Activated B cell treated with CpG ODN at 0.5 μM for 24 hours (primary cell): Measurements from ENCODE around the gene SETD4. TPM values are rescaled to one million over a fixed set of nuclear protein-coding genes. Genes with fewer than 3 reads are reported as not detected.

Experiments used
- ATAC-seq: fragments of 200-7000 bp; cut with Tn5 transposase; one replicate; pipeline ENCODE4 v1.10.0; 2021; ENCODE audit warnings: low read depth, mild to moderate bottlenecking, moderate library complexity
- CTCF ChIA-PET: fragments of 350-600 bp; sonication (Branson Sonifier 250); formaldehyde crosslinking; loops from one replicate; lab custom pipeline; 2021; ENCODE audit warnings: antibody characterized with exemption; lab: Charles Lee
- POLR2A ChIA-PET: fragments of 350-600 bp; sonication (Branson Sonifier 250); formaldehyde crosslinking; loops from one replicate; lab custom pipeline; 2021; ENCODE audit warnings: antibody characterized with exemption; lab: Charles Lee
- DNase-seq: peaks from one replicate; pipeline ENCODE4 v3.0.0; 2022
- H3K27ac Mint-ChIP-seq: one replicate; pipeline ENCODE4 v1.8.0; 2020; ENCODE audit warnings: mixed read lengths
- H3K27me3 Mint-ChIP-seq: one replicate; pipeline ENCODE4 v1.8.0; 2021; ENCODE audit warnings: mixed read lengths
- H3K36me3 Mint-ChIP-seq: one replicate; pipeline ENCODE4 v1.8.0; 2021; ENCODE audit warnings: low read depth, mixed read lengths
- H3K4me1 Mint-ChIP-seq: one replicate; pipeline ENCODE4 v1.8.0; 2021; ENCODE audit warnings: mixed read lengths
- H3K4me3 Mint-ChIP-seq: one replicate; pipeline ENCODE4 v1.8.0; 2020; ENCODE audit warnings: mild to moderate bottlenecking, mixed read lengths
- H3K9me3 Mint-ChIP-seq: one replicate; pipeline ENCODE4 v1.8.0; 2020; ENCODE audit warnings: mixed read lengths
- intact Hi-C: fragments of 100-400 bp; cut with micrococcal nuclease; formaldehyde crosslinking; loops from one replicate; pipeline ENCODE4 v1.15.1; 2024
- total RNA-seq: library from RNA; stranded (reverse); gene quantifications from 2 replicates; pipeline ENCODE4 v1.2.3, GENCODE V29; 2022
- TF ChIP-seq, protein P1 (sequence below): fragments of 200-600 bp; IDR thresholded peaks from one replicate; pipeline ENCODE4 v1.8.0; 2022; ENCODE audit warnings: antibody characterized with exemption, mild to moderate bottlenecking

SETD4 gene
- total RNA-seq, 1 donor from 2014 or later = 40.4 TPM

DNA sequence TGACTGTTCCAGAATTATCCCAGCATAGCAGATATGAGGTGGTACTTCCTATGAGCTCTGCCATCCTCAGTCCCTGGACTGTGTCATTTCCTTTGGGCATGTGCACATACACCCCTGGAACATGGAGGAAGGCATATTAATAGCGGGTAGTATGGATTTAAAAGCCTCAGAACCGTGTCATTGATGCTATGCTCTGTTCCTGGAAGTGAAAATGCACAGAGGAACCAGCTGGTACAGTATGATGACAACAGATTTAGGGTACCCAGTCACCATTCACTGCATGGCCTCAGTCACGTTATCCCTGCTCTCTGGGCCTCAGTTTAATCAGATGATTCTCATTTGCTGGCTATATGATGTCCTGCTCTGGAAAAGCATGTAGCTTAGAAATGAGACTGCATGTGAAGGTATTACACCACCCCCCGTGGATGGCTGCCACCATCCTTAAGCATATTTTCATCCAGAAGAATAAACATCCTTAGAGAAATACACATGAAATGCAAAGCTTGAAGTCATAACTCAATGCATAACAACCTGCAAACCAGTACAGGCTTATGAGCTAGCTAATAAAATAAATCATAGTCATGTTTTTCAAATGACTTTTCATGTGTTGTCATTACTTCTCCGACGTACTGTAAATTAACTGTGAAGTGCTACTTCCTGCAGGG is 37.8 kb downstream of the SETD4 start:
- peaks cover 19% of the 10 kb centered on the region for H3K4me1 Mint-ChIP-seq
- no peak overlapping the region for H3K27ac Mint-ChIP-seq
- no peak for DNase-seq
- peaks cover 4% of the 10 kb centered on the region for H3K9me3 Mint-ChIP-seq
- H3K27me3 Mint-ChIP-seq = peaks cover 2% of the 10 kb centered on the region
- ATAC-seq = no peak
- TF ChIP-seq, protein P1, sequence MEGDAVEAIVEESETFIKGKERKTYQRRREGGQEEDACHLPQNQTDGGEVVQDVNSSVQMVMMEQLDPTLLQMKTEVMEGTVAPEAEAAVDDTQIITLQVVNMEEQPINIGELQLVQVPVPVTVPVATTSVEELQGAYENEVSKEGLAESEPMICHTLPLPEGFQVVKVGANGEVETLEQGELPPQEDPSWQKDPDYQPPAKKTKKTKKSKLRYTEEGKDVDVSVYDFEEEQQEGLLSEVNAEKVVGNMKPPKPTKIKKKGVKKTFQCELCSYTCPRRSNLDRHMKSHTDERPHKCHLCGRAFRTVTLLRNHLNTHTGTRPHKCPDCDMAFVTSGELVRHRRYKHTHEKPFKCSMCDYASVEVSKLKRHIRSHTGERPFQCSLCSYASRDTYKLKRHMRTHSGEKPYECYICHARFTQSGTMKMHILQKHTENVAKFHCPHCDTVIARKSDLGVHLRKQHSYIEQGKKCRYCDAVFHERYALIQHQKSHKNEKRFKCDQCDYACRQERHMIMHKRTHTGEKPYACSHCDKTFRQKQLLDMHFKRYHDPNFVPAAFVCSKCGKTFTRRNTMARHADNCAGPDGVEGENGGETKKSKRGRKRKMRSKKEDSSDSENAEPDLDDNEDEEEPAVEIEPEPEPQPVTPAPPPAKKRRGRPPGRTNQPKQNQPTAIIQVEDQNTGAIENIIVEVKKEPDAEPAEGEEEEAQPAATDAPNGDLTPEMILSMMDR = no peak
- intact Hi-C loops = no loop called here
- no peaks in the 10 kb centered on the region for H3K36me3 Mint-ChIP-seq
- CTCF ChIA-PET = no interaction called here
- POLR2A ChIA-PET = interaction anchor here (0.7 kb wide), 1 partner anchor 976 kb away, joined by 8 read pairs; no protein-coding TSS in a partner anchor
- H3K4me3 Mint-ChIP-seq = no peak overlapping the region

DNA sequence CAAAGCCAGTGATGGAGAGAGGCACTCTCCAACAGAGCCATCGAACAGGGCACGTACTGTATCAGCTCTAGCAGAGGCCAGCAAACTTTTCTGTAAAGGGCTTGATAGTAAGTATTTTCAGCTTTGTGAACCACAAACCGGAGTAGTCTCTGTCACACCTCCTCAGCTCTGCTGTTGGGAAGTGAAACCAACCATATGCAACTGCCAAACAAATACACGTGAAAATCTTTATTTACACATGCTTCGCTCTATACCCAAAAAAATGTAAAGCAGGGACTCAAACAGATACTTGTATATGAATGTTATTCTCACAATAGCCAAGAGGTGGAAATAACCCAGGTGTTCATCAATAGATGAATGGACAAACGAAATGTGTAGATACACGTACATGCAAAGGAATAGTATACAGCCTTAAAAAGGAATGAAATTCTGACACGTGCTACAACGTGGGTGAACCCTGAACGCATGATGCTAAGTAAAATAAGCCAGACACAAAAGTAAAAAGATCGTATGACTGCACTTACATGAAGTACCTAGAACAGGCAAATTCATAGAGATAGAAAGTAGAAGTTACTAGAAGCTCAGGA is 39.0 kb downstream of the SETD4 start:
- ChIA-PET POLR2A (interaction anchor here (0.7 kb wide), 1 partner anchor 974 kb away, joined by 8 read pairs; no protein-coding TSS in a partner anchor), CTCF (no interaction called here)
- Mint-ChIP-seq H3K9me3 (peaks cover 4% of the 10 kb centered on the region), H3K36me3 (no peaks in the 10 kb centered on the region), H3K27me3 (peaks cover 6% of the 10 kb centered on the region), H3K27ac (no peak overlapping the region), H3K4me3 (no peak overlapping the region), H3K4me1 (peaks cover 19% of the 10 kb centered on the region)
- DNase-seq = no peak
- ATAC-seq = peak; percentile 7
- intact Hi-C loops = no loop called here
- TF ChIP-seq, protein P1 = no peak

DNA sequence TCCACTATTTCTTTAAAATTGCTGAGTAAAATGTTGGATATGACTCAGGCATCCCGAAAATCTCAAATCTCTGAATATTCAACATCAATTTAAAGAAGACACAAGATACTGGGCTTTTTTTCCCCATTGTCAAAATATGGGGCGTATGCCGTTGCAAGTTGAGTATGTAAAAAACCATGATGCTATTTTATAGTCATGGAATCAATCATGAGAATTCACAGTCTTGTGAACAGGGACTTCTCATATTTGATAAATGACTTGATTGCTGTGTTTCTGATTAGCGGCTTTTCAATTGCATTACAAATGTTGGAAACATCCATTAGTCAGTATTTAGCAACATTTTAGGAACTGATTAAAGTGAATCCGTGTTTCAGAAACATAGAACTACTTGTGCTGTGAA is 45.3 kb downstream of the SETD4 start:
- POLR2A ChIA-PET = no interaction called here
- TF ChIP-seq, protein P1 = no peak
- no peaks in the 10 kb centered on the region for H3K9me3 Mint-ChIP-seq
- H3K4me1 Mint-ChIP-seq = no peaks in the 10 kb centered on the region
- no peak overlapping the region for H3K4me3 Mint-ChIP-seq
- CTCF ChIA-PET = no interaction called here
- intact Hi-C loops = no loop called here
- ATAC-seq = no peak
- no peaks in the 10 kb centered on the region for H3K36me3 Mint-ChIP-seq
- DNase-seq = no peak
- no peak overlapping the region for H3K27ac Mint-ChIP-seq
- peaks cover 18% of the 10 kb centered on the region for H3K27me3 Mint-ChIP-seq

DNA sequence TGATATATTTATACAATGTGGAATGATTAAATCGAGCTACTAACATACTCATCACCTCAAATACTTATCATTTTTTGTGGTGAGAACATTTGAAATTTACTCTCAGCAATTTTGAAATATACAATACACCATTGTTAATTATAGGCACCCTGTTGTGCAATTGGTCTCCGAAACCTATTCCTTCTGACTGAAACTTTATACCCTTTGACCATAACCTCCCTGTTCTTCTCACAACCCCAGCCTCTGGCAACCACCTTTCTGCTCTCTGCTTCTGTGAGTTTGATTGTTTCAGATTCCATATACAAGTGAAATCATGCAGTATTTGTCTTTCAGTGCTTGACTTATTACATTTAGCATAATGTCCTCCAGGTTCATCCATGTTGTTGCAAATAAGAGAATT is 49.5 kb downstream of the SETD4 start:
- DNase-seq (no peak), ATAC-seq (no peak)
- peaks cover 14% of the 10 kb centered on the region for H3K27me3 Mint-ChIP-seq
- TF ChIP-seq, protein P1 = no peak
- no peaks in the 10 kb centered on the region for H3K9me3 Mint-ChIP-seq
- ChIA-PET CTCF (no interaction called here), POLR2A (no interaction called here)
- no peaks in the 10 kb centered on the region for H3K36me3 Mint-ChIP-seq
- H3K4me3 Mint-ChIP-seq = no peak overlapping the region
- no peaks in the 10 kb centered on the region for H3K4me1 Mint-ChIP-seq
- intact Hi-C loops = no loop called here
- H3K27ac Mint-ChIP-seq = no peak overlapping the region

DNA sequence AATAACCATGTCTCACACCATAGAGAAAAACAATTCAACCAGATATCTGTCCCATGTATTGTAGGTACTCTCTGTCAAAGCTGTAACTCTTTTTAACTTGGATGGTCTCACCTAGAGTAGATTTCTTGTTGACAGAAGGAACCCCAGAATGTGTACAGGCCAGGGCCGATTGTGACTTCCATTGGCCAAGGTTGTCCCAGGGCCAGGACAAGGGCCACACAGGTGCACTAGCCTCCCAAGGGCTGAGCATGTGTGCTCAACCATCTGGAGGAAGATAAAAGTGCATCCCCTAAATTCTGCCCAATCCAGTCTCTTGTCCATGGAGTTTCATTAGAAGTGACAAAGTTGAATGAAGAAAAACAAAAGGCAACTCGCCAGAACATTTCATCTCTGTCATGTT is 51.8 kb downstream of the SETD4 start:
- DNase-seq (no peak), ATAC-seq (no peak)
- no peaks in the 10 kb centered on the region for H3K4me1 Mint-ChIP-seq
- no peak overlapping the region for H3K27ac Mint-ChIP-seq
- no peak overlapping the region for H3K4me3 Mint-ChIP-seq
- H3K9me3 Mint-ChIP-seq = no peaks in the 10 kb centered on the region
- H3K36me3 Mint-ChIP-seq = no peaks in the 10 kb centered on the region
- TF ChIP-seq, protein P1 = no peak
- CTCF ChIA-PET = no interaction called here
- intact Hi-C loops = no loop called here
- POLR2A ChIA-PET = no interaction called here
- H3K27me3 Mint-ChIP-seq = peaks cover 17% of the 10 kb centered on the region
